Bronchial epithelial cell (primary cell): ENCODE measurements around the gene SELL. TPM values are rescaled to one million over a fixed set of nuclear protein-coding genes. Genes with fewer than 3 reads are reported as not detected.

ENCODE experiments used
- DNase-seq: peaks from one replicate; pipeline ENCODE4 v3.0.0-alpha.2; 2010; ENCODE audit warnings: low read depth
- FAIRE-seq: peaks from 2 replicates; lab custom pipeline; 2011; peaks lifted over from hg19 to GRCh38; lab: Jason Lieb, UNC
- H3K27me3 ChIP-seq: 2 replicates; pipeline ENCODE4 v1.5.1; 2011; ENCODE audit warnings: low read length; ENCODE audit not compliant: control insufficient read depth, insufficient read depth
- H3K36me3 ChIP-seq: 2 replicates; pipeline ENCODE4 v1.5.1; 2011; ENCODE audit warnings: low read length; ENCODE audit not compliant: control insufficient read depth, insufficient read depth
- H3K4me3 ChIP-seq: 2 replicates; pipeline ENCODE4 v1.5.1; 2011; ENCODE audit warnings: mild to moderate bottlenecking, low read depth, low read length, control low read depth
- CTCF ChIP-seq: IDR thresholded peaks from 2 replicates; pipeline ENCODE4 v1.5.1; 2011; ENCODE audit warnings: mild to moderate bottlenecking, moderate library complexity, low read length, control low read depth, inconsistent platforms; ENCODE audit not compliant: insufficient read depth, severe bottlenecking
- total RNA-seq: library from RNA; depleted of rRNA; stranded (reverse); fragments of >200 nt; gene quantifications from 2 replicates; pipeline ENCODE4 v1.2.1, GENCODE V29; 2014

Gene SELL
- total RNA-seq, 1 donor from 2014 or later = not detected

- no peak overlapping the region for H3K4me3 ChIP-seq
- TF ChIP-seq CTCF = no peak
- DNase-seq = no peak
- H3K27me3 ChIP-seq = peaks cover 2% of the 10 kb centered on the region
- no peaks in the 10 kb centered on the region for H3K36me3 ChIP-seq
- no peak for FAIRE-seq
Measured at GRCh38 chr1:169729991-169730390, 18.6 kb upstream of the SELL start.

GRCh38 chr1:169727307-169727706 is 15.9 kb upstream of the SELL start:
- TF ChIP-seq CTCF = no peak
- peaks cover 2% of the 10 kb centered on the region for H3K27me3 ChIP-seq
- DNase-seq (no peak), FAIRE-seq (no peak)
- no peak overlapping the region for H3K4me3 ChIP-seq
- no peaks in the 10 kb centered on the region for H3K36me3 ChIP-seq

- FAIRE-seq (peak; percentile 13), DNase-seq (no peak)
- no peak overlapping the region for H3K4me3 ChIP-seq
- H3K36me3 ChIP-seq = no peaks in the 10 kb centered on the region
- no peak for TF ChIP-seq CTCF
- H3K27me3 ChIP-seq = peaks cover 2% of the 10 kb centered on the region
Measured at GRCh38 chr1:169726851-169727250, 15.4 kb upstream of the SELL start.

- no peak for TF ChIP-seq CTCF
- Histone ChIP-seq H3K4me3 (no peak overlapping the region), H3K27me3 (peaks cover 2% of the 10 kb centered on the region), H3K36me3 (no peaks in the 10 kb centered on the region)
- FAIRE-seq = no peak
- no peak for DNase-seq
Measured at GRCh38 chr1:169725930-169726329, 14.5 kb upstream of the SELL start.

- Histone ChIP-seq H3K36me3 (no peaks in the 10 kb centered on the region), H3K4me3 (no peak overlapping the region), H3K27me3 (peaks cover 2% of the 10 kb centered on the region)
- FAIRE-seq (no peak), DNase-seq (no peak)
- no peak for TF ChIP-seq CTCF
Measured at GRCh38 chr1:169724168-169724567, 12.7 kb upstream of the SELL start.

- no peaks in the 10 kb centered on the region for H3K36me3 ChIP-seq
- H3K27me3 ChIP-seq = peaks cover 2% of the 10 kb centered on the region
- DNase-seq = no peak
- H3K4me3 ChIP-seq = no peak overlapping the region
- no peak for FAIRE-seq
- no peak for TF ChIP-seq CTCF
Measured at GRCh38 chr1:169723763-169724162, 12.3 kb upstream of the SELL start.
